Gastrocnemius medialis (tissue), 4 donors: ENCODE results near the gene PTK7.

Experiments
- POLR2A ChIP-seq, 2 donors: fragments of 450-650 bp; IDR thresholded peaks; one replicate each; pipeline ENCODE4 v1.6.1; 2017; ENCODE audit warnings: antibody characterized with exemption in 2 of 2, mild to moderate bottlenecking in 2 of 2, moderate library complexity in 2 of 2
- TF ChIP-seq, protein P1 (sequence below), 5 experiments: fragments of 450-650 bp in 3 of 5; fragments of 200-600 bp in 2 of 5; sonication (generic) in 2 of 5; IDR thresholded peaks in 4 of 5; conservative IDR thresholded peaks in 1 of 5; 1 replicate in 4 of 5; 2 replicates in 1 of 5; pipeline ENCODE4 v1.5.1; 2016 to 2019; ENCODE audit warnings: antibody characterized with exemption in 5 of 5, mild to moderate bottlenecking in 3 of 5, moderate library complexity in 3 of 5

DNA sequence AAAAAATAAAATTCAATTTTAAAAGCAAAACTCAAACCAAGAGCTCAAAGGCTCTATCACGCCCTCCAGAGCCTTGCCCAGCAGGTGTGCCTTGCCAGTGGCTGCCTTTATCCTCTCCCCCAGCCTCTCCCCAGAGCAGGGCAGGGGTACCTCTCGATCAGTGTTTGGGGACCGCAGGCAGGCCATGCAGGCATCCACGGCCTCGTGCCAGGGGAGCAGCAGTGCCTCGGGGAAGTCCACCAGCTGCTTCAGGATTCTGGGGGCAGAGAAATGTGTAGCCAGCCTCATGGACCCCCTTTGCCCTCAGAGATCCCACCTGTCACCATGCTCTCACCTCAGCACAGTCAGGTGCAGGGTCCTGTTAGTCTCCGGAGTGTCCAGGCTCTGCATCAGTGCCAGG is 28.1 kb upstream of the PTK7 start:
- TF ChIP-seq, protein P1, sequence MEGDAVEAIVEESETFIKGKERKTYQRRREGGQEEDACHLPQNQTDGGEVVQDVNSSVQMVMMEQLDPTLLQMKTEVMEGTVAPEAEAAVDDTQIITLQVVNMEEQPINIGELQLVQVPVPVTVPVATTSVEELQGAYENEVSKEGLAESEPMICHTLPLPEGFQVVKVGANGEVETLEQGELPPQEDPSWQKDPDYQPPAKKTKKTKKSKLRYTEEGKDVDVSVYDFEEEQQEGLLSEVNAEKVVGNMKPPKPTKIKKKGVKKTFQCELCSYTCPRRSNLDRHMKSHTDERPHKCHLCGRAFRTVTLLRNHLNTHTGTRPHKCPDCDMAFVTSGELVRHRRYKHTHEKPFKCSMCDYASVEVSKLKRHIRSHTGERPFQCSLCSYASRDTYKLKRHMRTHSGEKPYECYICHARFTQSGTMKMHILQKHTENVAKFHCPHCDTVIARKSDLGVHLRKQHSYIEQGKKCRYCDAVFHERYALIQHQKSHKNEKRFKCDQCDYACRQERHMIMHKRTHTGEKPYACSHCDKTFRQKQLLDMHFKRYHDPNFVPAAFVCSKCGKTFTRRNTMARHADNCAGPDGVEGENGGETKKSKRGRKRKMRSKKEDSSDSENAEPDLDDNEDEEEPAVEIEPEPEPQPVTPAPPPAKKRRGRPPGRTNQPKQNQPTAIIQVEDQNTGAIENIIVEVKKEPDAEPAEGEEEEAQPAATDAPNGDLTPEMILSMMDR (IDR thresholded peaks at IDR 0.05 in 4 of 5, conservative IDR thresholded peaks at IDR 0.05 in 1 of 5): no peak
- TF ChIP-seq POLR2A (IDR thresholded peaks at IDR 0.05): no peak
